Endodermal cell (in vitro differentiated cells): ENCODE measurements around the gene ARFGEF2. TPM values are rescaled to one million over a fixed set of nuclear protein-coding genes. Genes with fewer than 3 reads are reported as not detected.

ENCODE experiments used
- DNase-seq: peaks from one replicate; pipeline ENCODE4 v3.0.0-alpha.2; 2017
- H3K27ac ChIP-seq: 2 replicates; pipeline ENCODE4 v1.5.1; 2013; ENCODE audit warnings: mild to moderate bottlenecking, low read depth, low read length, moderate library complexity
- H3K27me3 ChIP-seq: 2 replicates; pipeline ENCODE4 v1.6.1; 2013; ENCODE audit warnings: mild to moderate bottlenecking, low read length, moderate library complexity; ENCODE audit not compliant: insufficient read depth, control insufficient read depth, poor library complexity, severe bottlenecking
- H3K36me3 ChIP-seq: 2 replicates; pipeline ENCODE4 v1.7.0; 2013; ENCODE audit warnings: mild to moderate bottlenecking, low read length, moderate library complexity; ENCODE audit not compliant: control insufficient read depth, insufficient read depth
- H3K4me1 ChIP-seq: one replicate; pipeline ENCODE4 v1.7.0; 2013; ENCODE audit warnings: low read length; ENCODE audit not compliant: control insufficient read depth, insufficient read depth
- H3K4me3 ChIP-seq: 2 replicates; pipeline ENCODE4 v1.5.1; 2013; ENCODE audit warnings: mild to moderate bottlenecking, low read length, moderate library complexity
- H3K9ac ChIP-seq: 2 replicates; pipeline ENCODE4 v1.6.1; 2013; ENCODE audit warnings: mild to moderate bottlenecking, low read length, moderate library complexity; ENCODE audit not compliant: poor library complexity, severe bottlenecking; ENCODE audit errors: extremely low read depth
- H3K9me3 ChIP-seq: 2 replicates; pipeline ENCODE4 v1.6.1; 2013; ENCODE audit warnings: mild to moderate bottlenecking, low read length, moderate library complexity; ENCODE audit not compliant: control insufficient read depth
- H3K27ac Mint-ChIP-seq: 2 replicates; pipeline ENCODE4 v1.8.0; 2020; ENCODE audit warnings: mixed read lengths
- H3K27me3 Mint-ChIP-seq: 2 replicates; pipeline ENCODE4 v1.8.0; 2021; ENCODE audit warnings: mild to moderate bottlenecking, mixed read lengths; ENCODE audit not compliant: insufficient read depth
- H3K36me3 Mint-ChIP-seq: 2 replicates; pipeline ENCODE4 v1.8.0; 2020; ENCODE audit warnings: low read depth, mixed read lengths
- H3K4me1 Mint-ChIP-seq: 2 replicates; pipeline ENCODE4 v1.8.0; 2020; ENCODE audit warnings: mixed read lengths
- H3K4me3 Mint-ChIP-seq: 2 replicates; pipeline ENCODE4 v1.8.0; 2020; ENCODE audit warnings: mild to moderate bottlenecking, moderate library complexity, mixed read lengths
- H3K9me3 Mint-ChIP-seq: 2 replicates; pipeline ENCODE4 v1.8.0; 2020; ENCODE audit warnings: mild to moderate bottlenecking, mixed read lengths
- CTCF ChIP-seq: fragments of 200-600 bp; sonication (generic); conservative IDR thresholded peaks from 2 replicates; pipeline ENCODE4 v1.5.0; 2021; ENCODE audit warnings: antibody characterized with exemption, mild to moderate bottlenecking
- WGBS, 2 experiments: methylation state at CpG; one replicate each; pipeline versions ENCODE4 v1.1.5 to v1.1.7; 2013; ENCODE audit warnings: missing lambda C conversion rate in 2 of 2, mixed read lengths in 1 of 2; ENCODE audit not compliant: insufficient coverage in 1 of 2, insufficient read length in 1 of 2; 5-methylcytosine and 5-hydroxymethylcytosine counted together
- total RNA-seq, 2 donors: library from RNA; stranded (reverse); fragmentation: NEBNext Ultra II Directional in 1 of 2; extraction: Animal tissue kit (Norgen Biotek cat#: 25700) in 1 of 2; gene quantifications; 2 replicates in 1 of 2; 3 replicates in 1 of 2; pipeline ENCODE4 v1.2.1, GENCODE V29; 2021

Gene ARFGEF2
- total RNA-seq, 2 donors from 2014 or later: 23.6 to 29.4 TPM

- no peak overlapping the region for H3K27ac Mint-ChIP-seq
- no peaks in the 10 kb centered on the region for H3K27me3 Mint-ChIP-seq
- Histone ChIP-seq H3K27me3 (no peaks in the 10 kb centered on the region), H3K27ac (peak overlapping the region; percentile 10), H3K9ac (no peak overlapping the region), H3K36me3 (peaks cover 78% of the 10 kb centered on the region), H3K4me1 (no peaks in the 10 kb centered on the region), H3K9me3 (peaks cover 23% of the 10 kb centered on the region), H3K4me3 (no peak overlapping the region)
- DNase-seq: no peak
- TF ChIP-seq CTCF: no peak
- no peaks in the 10 kb centered on the region for H3K4me1 Mint-ChIP-seq
- H3K9me3 Mint-ChIP-seq: peaks cover 29% of the 10 kb centered on the region
- WGBS, 2 experiments: 81 to 90% methylated on average over 5 to 9 of the region's 10 CpGs
- H3K36me3 Mint-ChIP-seq: peaks cover 88% of the 10 kb centered on the region
- H3K4me3 Mint-ChIP-seq: no peak overlapping the region
Measured at GRCh38 chr20:48984575-48985219, 63.2 kb downstream of the ARFGEF2 start.

GRCh38 chr20:48986899-48987298 lies 65.4 kb downstream of the ARFGEF2 start:
- H3K4me3 Mint-ChIP-seq: no peak overlapping the region
- Histone ChIP-seq H3K27me3 (no peaks in the 10 kb centered on the region), H3K27ac (no peak overlapping the region), H3K4me3 (no peak overlapping the region), H3K9ac (no peak overlapping the region), H3K9me3 (peaks cover 20% of the 10 kb centered on the region), H3K4me1 (no peaks in the 10 kb centered on the region), H3K36me3 (peaks cover 96% of the 10 kb centered on the region)
- no peaks in the 10 kb centered on the region for H3K4me1 Mint-ChIP-seq
- peaks cover 18% of the 10 kb centered on the region for H3K9me3 Mint-ChIP-seq
- H3K27ac Mint-ChIP-seq: no peak overlapping the region
- peak; percentile 59 for TF ChIP-seq CTCF
- H3K36me3 Mint-ChIP-seq: peaks cover 84% of the 10 kb centered on the region
- WGBS, 2 experiments: 86 to 92% methylated on average over 2 of the region's 2 CpGs
- no peaks in the 10 kb centered on the region for H3K27me3 Mint-ChIP-seq
- no peak for DNase-seq

GRCh38 chr20:48990467-48990866 lies 69.0 kb downstream of the ARFGEF2 start:
- Histone ChIP-seq H3K4me3 (no peak overlapping the region), H3K9ac (no peak overlapping the region), H3K27me3 (no peaks in the 10 kb centered on the region), H3K4me1 (no peaks in the 10 kb centered on the region), H3K27ac (no peak overlapping the region), H3K9me3 (no peaks in the 10 kb centered on the region), H3K36me3 (peaks cover 94% of the 10 kb centered on the region)
- Mint-ChIP-seq H3K9me3 (no peaks in the 10 kb centered on the region), H3K4me1 (no peaks in the 10 kb centered on the region), H3K27ac (no peak overlapping the region), H3K4me3 (no peak overlapping the region), H3K27me3 (no peaks in the 10 kb centered on the region), H3K36me3 (peaks cover 80% of the 10 kb centered on the region)
- no peak for TF ChIP-seq CTCF
- WGBS, 2 experiments: 89 to 92% methylated on average over 1 of the region's 1 CpG
- no peak for DNase-seq
